ENCODE measurements around the gene ADTRP. TPM values are rescaled to one million over a fixed set of nuclear protein-coding genes. Genes with fewer than 3 reads are reported as not detected.
"Not testable (repeated sequence)": the region's sequence is repeated elsewhere in the genome, so short reads cannot be mapped to it uniquely, and the experiment has no call there.

The ADTRP gene
- total and polyA plus RNA-seq, 7 donors = 0.36 to 86.9 (median 31.2) TPM; not detected in 3

- DNase-seq = no peak
- Histone ChIP-seq H3K4me3 (no peak overlapping the region), H3K27ac (no peak overlapping the region), H3K27me3 (no peaks in the 10 kb centered on the region), H3K4me1 (no peaks in the 10 kb centered on the region), H3K36me3 (no peaks in the 10 kb centered on the region), H3K9me3 (no peaks in the 10 kb centered on the region)
- WGBS, 2 donors = 45 to 77% methylated on average over 6 of the region's 6 CpGs
- TF ChIP-seq POLR2A (IDR thresholded peaks at IDR 0.05) = no peak
- no peak for TF ChIP-seq CTCF (IDR thresholded peaks at IDR 0.05)
- TF ChIP-seq EP300 (IDR thresholded peaks at IDR 0.05) = no peak
- TF ChIP-seq POLR2AphosphoS5 (IDR thresholded peaks at IDR 0.05) = no peak
- intact Hi-C loops (cut with DNase I) = no loop called here
These were observed 24.4 kb upstream of the ADTRP start for GRCh38 chr6:11802886-11803590.

- H3K4me3 ChIP-seq; DNase-seq; H3K27ac ChIP-seq; H3K9me3 ChIP-seq; H3K27me3 ChIP-seq; H3K36me3 ChIP-seq; intact Hi-C loops (cut with DNase I); H3K4me1 ChIP-seq: not testable (repeated sequence)
- 55 to 86% methylated on average over 1 of the region's 1 CpG for WGBS, 2 donors
These were observed 21.9 kb upstream of the ADTRP start for GRCh38 chr6:11800531-11800930.

- 92% methylated on average over 7 of the region's 7 CpGs for WGBS, 2 donors
- no peaks in the 10 kb centered on the region for H3K27me3 ChIP-seq
- H3K9me3 ChIP-seq = no peaks in the 10 kb centered on the region
- H3K4me1 ChIP-seq = no peaks in the 10 kb centered on the region
- DNase-seq = no peak
- no peaks in the 10 kb centered on the region for H3K36me3 ChIP-seq
- intact Hi-C loops (cut with DNase I) = no loop called here
- H3K4me3 ChIP-seq = no peak overlapping the region
- TF ChIP-seq POLR2AphosphoS5 (IDR thresholded peaks at IDR 0.05) = no peak
- no peak for TF ChIP-seq EP300 (IDR thresholded peaks at IDR 0.05)
- no peak for TF ChIP-seq POLR2A (IDR thresholded peaks at IDR 0.05)
- no peak for TF ChIP-seq CTCF (IDR thresholded peaks at IDR 0.05)
- no peak overlapping the region for H3K27ac ChIP-seq
These were observed 19.9 kb upstream of the ADTRP start for GRCh38 chr6:11798538-11798937.

- Histone ChIP-seq H3K36me3 (no peaks in the 10 kb centered on the region), H3K27me3 (no peaks in the 10 kb centered on the region), H3K4me1 (no peaks in the 10 kb centered on the region), H3K9me3 (no peaks in the 10 kb centered on the region), H3K4me3 (no peak overlapping the region), H3K27ac (no peak overlapping the region)
- intact Hi-C loops (cut with DNase I) = no loop called here
- no peak for DNase-seq
- TF ChIP-seq EP300 (IDR thresholded peaks at IDR 0.05) = no peak
- 32 to 60% methylated on average over 1 of the region's 1 CpG for WGBS, 2 donors
These were observed 19.5 kb upstream of the ADTRP start for GRCh38 chr6:11798096-11798495.

- no peaks in the 10 kb centered on the region for H3K9me3 ChIP-seq
- H3K27me3 ChIP-seq = no peaks in the 10 kb centered on the region
- H3K36me3 ChIP-seq = no peaks in the 10 kb centered on the region
- intact Hi-C loops (cut with DNase I) = no loop called here
- H3K27ac ChIP-seq = peak overlapping the region in 2 of 4 donors; percentile 50 to 55
- peak in 3 of 4 donors; percentile 8 to 54 (median 37) for TF ChIP-seq POLR2AphosphoS5 (IDR thresholded peaks at IDR 0.05)
- TF ChIP-seq POLR2A (IDR thresholded peaks at IDR 0.05) = no peak
- no peak for TF ChIP-seq CTCF (IDR thresholded peaks at IDR 0.05)
- no peak overlapping the region for H3K4me3 ChIP-seq
- WGBS, 2 donors = 88 to 93% methylated on average over 5 of the region's 5 CpGs
- no peak for DNase-seq
- no peaks in the 10 kb centered on the region for H3K4me1 ChIP-seq
These were observed 18.2 kb upstream of the ADTRP start for GRCh38 chr6:11796829-11797228.

GRCh38 chr6:11795403-11795802, 16.8 kb upstream of the ADTRP start:
- Histone ChIP-seq H3K27ac (peak overlapping the region in 3 of 4 donors; percentile 39 to 55 (median 50)), H3K9me3 (no peaks in the 10 kb centered on the region), H3K27me3 (no peaks in the 10 kb centered on the region), H3K4me3 (no peak overlapping the region), H3K4me1 (no peaks in the 10 kb centered on the region), H3K36me3 (no peaks in the 10 kb centered on the region)
- intact Hi-C loops (cut with DNase I) = no loop called here
- TF ChIP-seq POLR2AphosphoS5 (IDR thresholded peaks at IDR 0.05) (no peak), CTCF (IDR thresholded peaks at IDR 0.05) (no peak), EP300 (IDR thresholded peaks at IDR 0.05) (no peak), POLR2A (IDR thresholded peaks at IDR 0.05) (no peak)
- 67 to 82% methylated on average over 4 of the region's 4 CpGs for WGBS, 2 donors
- DNase-seq = no peak
